ENCODE measurements around the gene METTL15. TPM values are rescaled to one million over a fixed set of nuclear protein-coding genes. Genes with fewer than 3 reads are reported as not detected.

Gene METTL15
- total and polyA plus RNA-seq, 4 donors, result 3.4 to 36.3 (median 9.0) TPM

- TF ChIP-seq CTCF (IDR thresholded peaks at IDR 0.05; ENCODE audit: control extremely low read depth, extremely low read depth), result no peak
- Histone ChIP-seq H3K9ac (ENCODE audit: insufficient read depth in 1 of 2, low read length in 2 of 2) (no peak overlapping the region), H3K4me1 (ENCODE audit: control insufficient read depth in 5 of 5, insufficient read depth in 5 of 5, low read length in 5 of 5) (no peaks in the 10 kb centered on the region), H3K27me3 (ENCODE audit: control insufficient read depth in 3 of 3, insufficient read depth in 3 of 3, low read length in 2 of 3) (no peaks in the 10 kb centered on the region), H3K27ac (ENCODE audit: low read depth in 1 of 2, low read length in 1 of 2) (no peak overlapping the region), H3K9me3 (ENCODE audit: control insufficient read depth in 4 of 4, insufficient read depth in 3 of 4, low read length in 3 of 4) (no peaks in the 10 kb centered on the region), H3K4me3 (no peak overlapping the region), H3K36me3 (ENCODE audit: control insufficient read depth in 4 of 4, insufficient read depth in 4 of 4, low read length in 4 of 4) (no peaks in the 10 kb centered on the region)
- no peak for DNase-seq
- ATAC-seq (ENCODE audit: insufficient read depth, low FRiP score), result no peak
- 73 to 92% methylated on average over 2 of the region's 2 CpGs for WGBS, 2 donors
Measured at GRCh38 chr11:28223994-28224393, 115.8 kb downstream of the METTL15 start.

- 93 to 94% methylated on average over 1 of the region's 1 CpG for WGBS, 2 donors
- Histone ChIP-seq H3K27ac (ENCODE audit: low read depth in 1 of 2, low read length in 1 of 2) (no peak overlapping the region), H3K4me1 (ENCODE audit: control insufficient read depth in 5 of 5, insufficient read depth in 5 of 5, low read length in 5 of 5) (no peaks in the 10 kb centered on the region), H3K27me3 (ENCODE audit: control insufficient read depth in 3 of 3, insufficient read depth in 3 of 3, low read length in 2 of 3) (no peaks in the 10 kb centered on the region), H3K9ac (ENCODE audit: insufficient read depth in 1 of 2, low read length in 2 of 2) (no peak overlapping the region), H3K9me3 (ENCODE audit: control insufficient read depth in 4 of 4, insufficient read depth in 3 of 4, low read length in 3 of 4) (no peaks in the 10 kb centered on the region), H3K36me3 (ENCODE audit: control insufficient read depth in 4 of 4, insufficient read depth in 4 of 4, low read length in 4 of 4) (peaks cover 0 to 8% (median 0%) of the 10 kb centered on the region in 4 donors), H3K4me3 (no peak overlapping the region)
- TF ChIP-seq CTCF (IDR thresholded peaks at IDR 0.05; ENCODE audit: control extremely low read depth, extremely low read depth), result no peak
- ATAC-seq (ENCODE audit: insufficient read depth, low FRiP score), result no peak
- no peak for DNase-seq
Measured at GRCh38 chr11:28227460-28227859, 119.3 kb downstream of the METTL15 start.

- ATAC-seq (ENCODE audit: insufficient read depth, low FRiP score), result no peak
Measured at GRCh38 chr11:28228196-28228895, 120.2 kb downstream of the METTL15 start.

More at GRCh38 chr11:28228196-28228895, 120.2 kb downstream of the METTL15 start:
- H3K4me1 ChIP-seq (ENCODE audit: control insufficient read depth in 5 of 5, insufficient read depth in 5 of 5, low read length in 5 of 5), result no peaks in the 10 kb centered on the region
- TF ChIP-seq CTCF (IDR thresholded peaks at IDR 0.05; ENCODE audit: control extremely low read depth, extremely low read depth), result no peak
- no peak for DNase-seq
- no peak overlapping the region for H3K4me3 ChIP-seq
- H3K27ac ChIP-seq (ENCODE audit: low read depth in 1 of 2, low read length in 1 of 2), result no peak overlapping the region
- H3K9ac ChIP-seq (ENCODE audit: insufficient read depth in 1 of 2, low read length in 2 of 2), result no peak overlapping the region
- no peaks in the 10 kb centered on the region for H3K27me3 ChIP-seq (ENCODE audit: control insufficient read depth in 3 of 3, insufficient read depth in 3 of 3, low read length in 2 of 3)
- peaks cover 0 to 8% (median 0%) of the 10 kb centered on the region in 4 donors for H3K36me3 ChIP-seq (ENCODE audit: control insufficient read depth in 4 of 4, insufficient read depth in 4 of 4, low read length in 4 of 4)
- H3K9me3 ChIP-seq (ENCODE audit: control insufficient read depth in 4 of 4, insufficient read depth in 3 of 4, low read length in 3 of 4), result no peaks in the 10 kb centered on the region
